GM06990 (cell line): ENCODE measurements around the gene ARID5B.

Experiments
- DNase-seq: peaks from one replicate; pipeline ENCODE4 v3.0.0-alpha.2; 2011; ENCODE audit not compliant: insufficient read length; ENCODE audit errors: extremely low read depth
- H3K27me3 ChIP-seq: replicated peaks from 2 replicates; pipeline ENCODE4 v1.6.0; 2011; ENCODE audit warnings: low read length; ENCODE audit not compliant: control insufficient read depth, insufficient read depth
- H3K36me3 ChIP-seq: 2 replicates; pipeline ENCODE4 v1.5.1; 2011; ENCODE audit warnings: low read length; ENCODE audit not compliant: control insufficient read depth, insufficient read depth
- H3K4me3 ChIP-seq: replicated peaks from 2 replicates; pipeline ENCODE4 v1.5.1; 2011; ENCODE audit warnings: low read depth, mild to moderate bottlenecking, control low read depth, low read length
- TF ChIP-seq, protein P1 (sequence below): IDR thresholded peaks from 2 replicates; pipeline ENCODE4 v1.5.1; 2011; ENCODE audit warnings: low read length, control low read depth, mild to moderate bottlenecking, inconsistent platforms; ENCODE audit not compliant: insufficient read depth, poor library complexity, severe bottlenecking

ARID5B gene

GRCh38 chr10:62108759-62109586, 207.5 kb downstream of the ARID5B start:
- TF ChIP-seq, protein P1, sequence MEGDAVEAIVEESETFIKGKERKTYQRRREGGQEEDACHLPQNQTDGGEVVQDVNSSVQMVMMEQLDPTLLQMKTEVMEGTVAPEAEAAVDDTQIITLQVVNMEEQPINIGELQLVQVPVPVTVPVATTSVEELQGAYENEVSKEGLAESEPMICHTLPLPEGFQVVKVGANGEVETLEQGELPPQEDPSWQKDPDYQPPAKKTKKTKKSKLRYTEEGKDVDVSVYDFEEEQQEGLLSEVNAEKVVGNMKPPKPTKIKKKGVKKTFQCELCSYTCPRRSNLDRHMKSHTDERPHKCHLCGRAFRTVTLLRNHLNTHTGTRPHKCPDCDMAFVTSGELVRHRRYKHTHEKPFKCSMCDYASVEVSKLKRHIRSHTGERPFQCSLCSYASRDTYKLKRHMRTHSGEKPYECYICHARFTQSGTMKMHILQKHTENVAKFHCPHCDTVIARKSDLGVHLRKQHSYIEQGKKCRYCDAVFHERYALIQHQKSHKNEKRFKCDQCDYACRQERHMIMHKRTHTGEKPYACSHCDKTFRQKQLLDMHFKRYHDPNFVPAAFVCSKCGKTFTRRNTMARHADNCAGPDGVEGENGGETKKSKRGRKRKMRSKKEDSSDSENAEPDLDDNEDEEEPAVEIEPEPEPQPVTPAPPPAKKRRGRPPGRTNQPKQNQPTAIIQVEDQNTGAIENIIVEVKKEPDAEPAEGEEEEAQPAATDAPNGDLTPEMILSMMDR = no peak
- Histone ChIP-seq H3K4me3 (no peak overlapping the region), H3K36me3 (no peaks in the 10 kb centered on the region), H3K27me3 (no peaks in the 10 kb centered on the region)
- no peak for DNase-seq

DNA sequence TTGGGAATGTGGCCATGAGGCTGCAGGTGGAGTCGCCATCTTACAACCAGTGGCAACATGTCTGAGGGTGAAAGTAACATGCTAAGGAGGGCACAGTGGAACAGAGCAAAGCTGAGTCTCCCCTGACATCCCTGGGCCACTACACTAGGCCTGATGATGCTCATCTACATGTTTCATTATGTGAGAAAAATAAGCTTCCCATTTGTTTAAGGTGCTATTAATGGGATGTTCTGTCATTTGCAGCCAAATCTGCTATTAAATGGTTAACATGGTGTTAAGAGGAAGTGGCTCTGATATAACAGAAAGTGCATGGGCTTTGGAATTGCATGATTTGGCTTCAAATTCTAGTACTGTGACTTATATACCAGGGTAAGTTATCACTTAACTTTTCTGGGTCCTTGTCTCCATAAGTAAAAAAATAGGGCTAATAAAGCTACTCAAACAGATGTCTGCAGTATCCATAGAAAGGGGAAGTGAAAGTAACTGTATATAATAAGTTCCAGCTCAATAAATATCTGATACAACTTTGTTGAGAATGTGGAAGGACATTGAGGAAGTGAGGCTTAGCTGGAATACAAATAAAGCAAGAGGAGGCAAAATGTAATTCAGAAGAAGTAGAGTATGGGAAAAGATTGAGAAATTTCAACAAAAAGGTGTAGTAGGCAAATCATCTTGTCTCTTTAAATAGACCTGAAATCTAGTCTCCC, 208.2 kb downstream of the ARID5B start:
- peak; percentile 70 for DNase-seq
- Histone ChIP-seq H3K27me3 (no peaks in the 10 kb centered on the region), H3K36me3 (no peaks in the 10 kb centered on the region), H3K4me3 (no peak overlapping the region)
- TF ChIP-seq, protein P1 = no peak

GRCh38 chr10:62112300-62112699, 210.8 kb downstream of the ARID5B start:
- TF ChIP-seq, protein P1 = no peak
- DNase-seq = no peak
- Histone ChIP-seq H3K27me3 (no peaks in the 10 kb centered on the region), H3K4me3 (no peak overlapping the region), H3K36me3 (no peaks in the 10 kb centered on the region)

GRCh38 chr10:62112963-62113362, 211.5 kb downstream of the ARID5B start:
- TF ChIP-seq, protein P1 = no peak
- DNase-seq = no peak
- no peaks in the 10 kb centered on the region for H3K36me3 ChIP-seq
- no peak overlapping the region for H3K4me3 ChIP-seq
- no peaks in the 10 kb centered on the region for H3K27me3 ChIP-seq

- no peak for DNase-seq
- no peaks in the 10 kb centered on the region for H3K36me3 ChIP-seq
- H3K27me3 ChIP-seq = no peaks in the 10 kb centered on the region
- TF ChIP-seq, protein P1 = no peak
- no peak overlapping the region for H3K4me3 ChIP-seq
Measured at GRCh38 chr10:62113680-62114079, 212.2 kb downstream of the ARID5B start.
